CD1c-positive myeloid dendritic cell (primary cell): ENCODE measurements around the gene PTPRA.
"Not testable (repeated sequence)": the region's sequence is repeated elsewhere in the genome, so short reads cannot be mapped to it uniquely, and the experiment has no call there.

Source experiments
- DNase-seq: peaks from one replicate; pipeline ENCODE4 v3.0.0-alpha.2; 2016; ENCODE audit errors: extremely low spot score

Gene PTPRA

DNA sequence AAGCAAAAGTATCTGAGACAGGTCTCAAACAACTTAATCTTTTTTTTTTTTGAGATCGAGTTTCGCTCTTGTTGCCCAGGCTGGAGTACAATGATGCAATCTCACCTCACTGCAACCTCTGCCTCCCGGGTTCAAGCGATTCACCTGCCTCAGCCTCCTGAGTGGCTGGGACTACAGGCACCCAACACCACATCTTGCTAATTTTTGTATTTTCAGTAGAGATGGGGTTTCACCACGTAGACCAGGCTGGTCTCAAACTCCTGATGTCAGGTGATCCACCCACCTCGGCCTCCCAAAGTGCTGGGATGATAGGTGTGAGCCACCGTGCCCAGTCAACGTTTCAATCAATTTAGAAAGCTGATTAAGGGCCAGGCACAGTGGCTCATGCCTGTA, 200.0 kb downstream of the PTPRA start:
- not testable (repeated sequence) for DNase-seq

DNA sequence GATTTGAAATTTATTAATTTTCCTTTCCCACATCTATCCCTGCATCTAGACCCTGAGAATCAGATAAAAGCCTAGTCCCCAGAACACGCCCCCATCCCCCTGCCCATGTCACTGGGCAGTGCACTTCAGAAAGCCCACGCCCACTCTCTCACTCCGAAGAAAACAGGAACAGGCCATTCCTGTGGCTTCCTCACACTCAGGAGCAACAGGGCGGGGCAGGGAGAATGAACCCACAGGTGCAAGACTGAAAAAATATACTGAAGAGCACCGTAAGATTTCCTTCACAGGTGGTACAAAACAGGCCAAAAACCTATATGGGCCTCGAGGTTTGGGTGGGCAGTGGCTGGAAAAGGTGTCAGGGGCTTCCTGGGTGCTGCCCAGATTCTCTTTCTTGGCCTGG, 201.5 kb downstream of the PTPRA start:
- DNase-seq = peak; percentile 62

DNA sequence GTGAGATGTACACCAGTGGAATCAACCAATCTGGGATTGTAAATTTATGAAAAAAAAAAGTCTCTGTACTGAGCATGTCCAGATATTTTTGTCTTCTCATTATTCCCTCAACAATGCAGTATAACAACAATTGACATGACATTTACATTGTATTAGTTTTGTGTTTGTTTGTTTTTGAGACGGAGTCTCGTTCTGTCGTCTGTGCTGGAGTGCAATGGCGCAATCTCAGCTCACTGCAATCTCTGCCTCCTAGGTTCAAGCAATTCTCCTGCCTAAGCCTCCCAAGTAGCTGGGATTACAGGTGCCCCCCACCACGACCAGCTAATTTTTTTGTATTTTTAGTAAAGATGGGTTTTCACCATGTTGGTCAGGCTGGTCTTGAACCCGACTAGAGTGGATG, 202.0 kb downstream of the PTPRA start:
- not testable (repeated sequence) for DNase-seq

DNA sequence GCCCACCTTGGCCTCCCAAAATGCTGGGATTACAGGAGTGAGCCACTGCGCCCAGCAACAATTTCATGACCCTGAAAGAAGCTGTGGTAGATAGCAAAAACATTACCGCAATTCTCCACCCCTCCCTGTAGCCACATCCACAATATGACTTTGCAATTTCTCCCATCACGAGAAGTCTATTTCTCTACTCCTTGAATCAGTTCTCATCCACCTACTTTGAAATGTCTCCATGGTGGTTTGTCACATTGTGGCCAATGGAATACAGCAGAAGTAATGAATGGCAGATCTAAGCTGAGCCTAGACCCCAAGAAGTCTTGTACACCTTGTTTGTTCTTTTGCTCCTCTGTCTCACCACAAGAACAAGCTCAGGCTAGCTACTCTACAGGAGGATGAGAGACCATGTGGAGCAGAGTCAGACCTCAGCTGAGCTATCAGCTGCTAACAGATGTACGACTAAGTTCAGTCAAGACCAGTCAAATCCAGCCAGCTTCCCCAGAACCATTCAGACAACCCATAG, 204.4 kb downstream of the PTPRA start:
- peak; percentile 24 for DNase-seq

GRCh38 chr20:3080939-3081388, 207.7 kb downstream of the PTPRA start:
- no peak for DNase-seq

DNA sequence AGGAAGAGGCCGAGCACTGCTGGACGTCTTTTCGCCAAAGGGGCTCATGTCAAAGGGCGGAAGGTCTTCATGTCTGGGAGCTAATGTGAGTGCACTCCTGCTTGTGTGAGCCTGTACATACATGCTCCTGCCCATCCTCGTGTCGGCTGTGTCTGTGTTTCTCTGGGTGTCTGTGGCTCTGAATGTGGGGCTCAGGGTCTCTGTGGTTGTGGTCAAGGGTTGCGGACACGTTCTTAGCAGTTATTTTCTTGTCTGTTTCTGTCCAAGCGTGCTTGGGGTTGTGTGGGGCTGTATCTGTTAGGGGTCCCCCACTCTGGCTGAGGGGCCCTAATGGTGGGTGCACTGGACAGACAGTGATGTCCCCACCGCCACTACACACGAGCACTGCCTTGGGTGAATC, 208.4 kb downstream of the PTPRA start:
- DNase-seq = no peak

DNA sequence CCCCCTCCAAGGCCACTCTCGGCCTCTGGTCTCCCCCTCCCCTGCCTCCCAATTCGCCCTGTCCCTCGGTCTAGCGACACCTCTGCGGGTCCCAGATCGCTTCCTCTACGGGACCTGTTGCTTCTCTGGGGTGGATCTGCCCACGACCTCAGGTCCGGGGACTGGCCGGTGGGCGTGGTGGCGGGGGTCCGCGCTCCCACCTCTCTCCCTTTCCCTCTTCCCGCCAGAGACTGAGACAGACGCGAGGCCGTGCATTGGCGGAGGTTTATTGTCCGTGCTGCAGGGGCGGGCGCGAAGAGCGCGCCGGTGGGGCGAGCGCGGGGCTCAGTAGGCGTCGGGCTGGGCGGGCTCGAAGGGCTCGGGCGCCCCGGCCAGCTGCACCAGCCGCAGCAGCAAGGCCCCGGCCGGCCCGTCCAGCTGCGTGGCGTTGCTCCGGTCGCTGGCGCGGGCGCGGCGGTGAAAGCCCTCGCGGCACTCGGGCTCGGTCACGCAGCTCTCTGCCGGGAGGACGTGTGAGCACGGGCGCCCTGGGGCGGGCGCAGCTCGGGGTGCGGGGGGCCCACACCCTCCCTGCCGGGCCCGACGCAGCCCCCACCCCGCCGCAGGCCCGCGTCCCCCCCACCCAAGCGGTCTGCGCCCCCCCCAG, 209.1 kb downstream of the PTPRA start:
- no peak for DNase-seq

DNA sequence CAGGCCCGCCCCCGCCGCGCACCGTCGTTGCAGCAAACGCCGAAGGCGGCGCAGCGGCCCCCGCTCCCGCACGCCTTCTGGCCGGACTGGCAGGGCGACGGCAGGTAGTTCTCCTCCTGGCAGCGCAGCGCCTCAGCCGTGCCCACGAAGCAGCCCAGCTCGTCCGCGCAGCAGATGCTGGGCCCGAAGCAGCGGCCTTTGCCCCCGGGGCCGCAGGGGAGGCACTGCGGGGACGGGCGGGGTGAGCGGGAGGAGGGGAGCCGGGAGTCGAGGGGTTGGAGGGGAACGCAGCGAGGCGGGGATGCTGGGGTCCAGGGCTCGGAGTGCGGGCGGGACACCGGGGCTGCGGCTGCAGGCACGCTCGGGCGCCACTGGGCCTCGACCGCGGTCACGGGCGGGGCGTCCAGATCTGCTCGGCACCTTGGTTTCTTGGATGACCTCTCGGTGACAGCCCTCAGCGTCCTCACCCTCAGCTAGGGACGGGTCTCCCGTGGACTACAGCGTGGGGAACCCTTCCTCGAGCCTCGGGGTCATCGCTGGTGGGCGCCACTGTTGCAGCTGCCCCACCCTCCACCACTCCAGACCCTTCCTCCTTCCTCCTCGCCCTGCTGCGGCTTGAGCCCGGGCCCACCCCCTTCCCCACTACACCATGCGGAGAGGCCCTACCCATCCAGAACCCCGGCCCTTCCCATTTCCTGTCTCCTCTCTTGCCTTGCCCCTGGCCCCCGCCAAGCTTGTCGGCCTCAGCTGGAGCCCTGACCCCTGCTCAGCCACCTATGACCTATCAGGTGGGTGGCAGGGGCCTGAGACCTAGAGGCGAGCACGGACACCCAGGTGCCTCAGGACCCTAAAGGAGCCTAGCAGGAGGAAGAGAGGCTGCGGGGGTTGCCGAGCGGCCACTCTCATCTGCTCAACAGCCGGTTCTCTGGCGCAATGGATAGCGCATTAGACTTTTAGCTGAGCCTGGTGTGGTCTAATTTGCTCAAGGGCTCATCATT, 210.0 kb downstream of the PTPRA start:
- no peak for DNase-seq

DNA sequence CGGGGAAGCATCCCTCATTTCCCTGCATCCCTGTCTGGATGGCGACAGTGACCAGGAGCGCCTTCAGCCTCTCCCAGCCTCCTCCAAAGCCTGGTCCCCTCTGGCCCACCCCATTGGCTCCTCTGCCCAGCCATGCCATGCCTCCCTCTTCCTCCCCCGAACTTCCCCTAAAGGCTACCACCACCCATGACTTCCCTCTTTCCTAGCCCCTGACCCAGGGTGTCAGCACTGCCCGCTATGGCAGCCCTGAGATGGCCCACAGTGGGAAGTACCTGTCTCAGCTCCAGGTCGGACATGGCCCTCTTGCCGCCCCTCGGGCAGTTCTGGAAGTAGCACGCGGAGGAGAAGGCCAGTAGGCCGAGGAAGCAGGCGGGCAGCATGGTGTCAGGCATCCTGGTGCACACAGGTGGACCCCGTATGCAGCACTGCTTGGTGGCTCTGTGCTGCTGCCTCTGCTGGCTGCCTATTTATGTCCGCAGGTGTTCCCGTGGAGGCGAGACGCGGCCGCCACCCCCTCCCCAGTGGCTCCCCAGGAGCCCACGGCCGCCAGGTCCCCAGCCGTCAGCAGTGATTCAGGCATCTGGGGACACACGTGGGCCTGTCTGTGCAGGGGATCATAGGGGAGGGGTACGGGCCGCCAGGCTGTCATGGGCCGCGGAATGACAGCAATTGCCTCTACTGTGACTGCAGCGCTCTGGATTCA, 211.2 kb downstream of the PTPRA start, which contains the start of gene AVP:
AVP (minus strand) TSS at position 442 of the 703 bp plus-strand sequence; CDS start at position 392, 50 bp downstream.
- peak; percentile 20 for DNase-seq

DNA sequence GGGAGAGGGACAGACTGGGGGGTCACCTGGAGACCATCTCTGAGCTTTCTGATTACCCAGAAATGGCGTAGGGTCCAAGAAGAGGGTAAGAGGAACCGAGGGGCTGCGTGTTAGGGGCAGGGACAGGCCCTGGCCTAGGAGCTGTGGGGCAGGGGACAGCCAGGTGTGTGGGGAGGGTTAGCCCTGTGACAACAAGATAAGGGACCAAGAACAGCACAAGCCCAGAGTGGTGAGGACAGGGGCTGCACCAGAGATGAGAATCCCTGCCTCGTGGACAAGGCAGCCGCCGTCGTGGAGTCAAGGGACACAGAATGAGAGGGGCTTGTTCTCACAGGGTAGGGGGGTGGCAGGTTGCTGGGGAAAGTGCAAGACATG, 211.7 kb downstream of the PTPRA start:
- no peak for DNase-seq

GRCh38 chr20:3085571-3086072, 212.3 kb downstream of the PTPRA start:
- no peak for DNase-seq

- no peak for DNase-seq
Observed at GRCh38 chr20:3088031-3088430, 214.8 kb downstream of the PTPRA start.
